CD8-positive, alpha-beta memory T cell (primary cell): ENCODE results near the gene KCTD10. TPM values are rescaled to one million over a fixed set of nuclear protein-coding genes. Genes with fewer than 3 reads are reported as not detected.

Experiments
- CTCF ChIA-PET: fragments of 350-600 bp; sonication (Branson Sonifier 250); formaldehyde crosslinking; loops from one replicate; lab custom pipeline; 2021; ENCODE audit warnings: antibody characterized with exemption; lab: Charles Lee
- POLR2A ChIA-PET: fragments of 350-600 bp; sonication (Branson Sonifier 250); formaldehyde crosslinking; loops from one replicate; lab custom pipeline; 2021; ENCODE audit warnings: antibody characterized with exemption; lab: Charles Lee
- DNase-seq, 5 donors: peaks; one replicate each; pipeline versions ENCODE4 v3.0.0 to v3.0.0-alpha.2; 2020 to 2022; ENCODE audit warnings: mixed read lengths in 1 of 5
- H3K27ac ChIP-seq: one replicate; pipeline ENCODE4 v1.7.0; 2013; ENCODE audit warnings: low read depth, mild to moderate bottlenecking, low read length, moderate library complexity
- H3K27me3 ChIP-seq: 2 replicates; pipeline ENCODE4 v1.7.0; 2013; ENCODE audit warnings: low read length, mild to moderate bottlenecking; ENCODE audit not compliant: insufficient read depth, poor library complexity, severe bottlenecking
- H3K36me3 ChIP-seq: 2 replicates; pipeline ENCODE4 v1.7.0; 2013; ENCODE audit warnings: mild to moderate bottlenecking, low read length, moderate library complexity; ENCODE audit not compliant: insufficient read depth
- H3K4me1 ChIP-seq: 2 replicates; pipeline ENCODE4 v1.7.0; 2013; ENCODE audit warnings: mild to moderate bottlenecking, low read length, moderate library complexity; ENCODE audit not compliant: insufficient read depth
- H3K4me3 ChIP-seq: 2 replicates; pipeline ENCODE4 v1.7.0; 2013; ENCODE audit warnings: mild to moderate bottlenecking, low read length
- H3K9me3 ChIP-seq: 2 replicates; pipeline ENCODE4 v1.7.0; 2013; ENCODE audit warnings: mild to moderate bottlenecking, low read length
- H3K27ac Mint-ChIP-seq, 8 donors: one replicate each; pipeline ENCODE4 v1.8.0; 2020 to 2021; ENCODE audit warnings: mixed read lengths in 8 of 8, mild to moderate bottlenecking in 6 of 8, inconsistent platforms in 3 of 8, moderate library complexity in 3 of 8
- H3K27me3 Mint-ChIP-seq, 2 donors: one replicate each; pipeline ENCODE4 v1.8.0; 2020 to 2021; ENCODE audit warnings: mixed read lengths in 2 of 2, mild to moderate bottlenecking in 1 of 2, moderate library complexity in 1 of 2
- H3K36me3 Mint-ChIP-seq, 3 donors: one replicate each; pipeline ENCODE4 v1.8.0; 2020 to 2021; ENCODE audit warnings: mixed read lengths in 3 of 3, inconsistent platforms in 1 of 3, mild to moderate bottlenecking in 1 of 3
- H3K4me1 Mint-ChIP-seq, 3 donors: one replicate each; pipeline ENCODE4 v1.8.0; 2020 to 2021; ENCODE audit warnings: mixed read lengths in 3 of 3, inconsistent platforms in 1 of 3, mild to moderate bottlenecking in 1 of 3
- H3K4me3 Mint-ChIP-seq, 7 donors: one replicate each; pipeline ENCODE4 v1.8.0; 2020 to 2021; ENCODE audit warnings: mixed read lengths in 7 of 7, mild to moderate bottlenecking in 6 of 7, moderate library complexity in 4 of 7, inconsistent platforms in 2 of 7
- H3K9me3 Mint-ChIP-seq, 5 donors: one replicate each; pipeline ENCODE4 v1.8.0; 2020 to 2022; ENCODE audit warnings: mixed read lengths in 5 of 5, mild to moderate bottlenecking in 3 of 5, moderate library complexity in 2 of 5, inconsistent platforms in 1 of 5
- polyA plus RNA-seq: library from polyadenylated mRNA; unstranded; fragments of 300-500 nt; fragmentation: Illumina TruSeq; gene quantifications from one replicate; pipeline ENCODE4 v1.2.3, GENCODE V29; 2021
- total RNA-seq, 2 experiments: library from RNA; stranded (reverse); gene quantifications; one replicate each; pipeline ENCODE4 v1.2.3, GENCODE V29; 2021

KCTD10 gene
- total and polyA plus RNA-seq, 3 experiments from 2014 or later, result 27.4 to 48.1 (median 44.9) TPM

- Mint-ChIP-seq H3K27me3 (peaks cover 0 to 5% of the 10 kb centered on the region in 2 donors), H3K4me3 (no peak overlapping the region), H3K27ac (peak overlapping the region in 1 of 8 donors; percentile 0), H3K36me3 (peaks cover 16 to 89% (median 28%) of the 10 kb centered on the region in 3 donors), H3K9me3 (no peaks in the 10 kb centered on the region), H3K4me1 (no peaks in the 10 kb centered on the region)
- no peaks in the 10 kb centered on the region for H3K27me3 ChIP-seq
- ChIA-PET POLR2A (no interaction called here), CTCF (no interaction called here)
- no peak overlapping the region for H3K4me3 ChIP-seq
- no peak overlapping the region for H3K27ac ChIP-seq
- peaks cover 37% of the 10 kb centered on the region for H3K36me3 ChIP-seq
- no peaks in the 10 kb centered on the region for H3K9me3 ChIP-seq
- no peak for DNase-seq
- no peaks in the 10 kb centered on the region for H3K4me1 ChIP-seq
Observed at GRCh38 chr12:109493090-109493489, 16.0 kb upstream of the KCTD10 start.

GRCh38 chr12:109492371-109492770 lies 15.3 kb upstream of the KCTD10 start:
- peaks cover 16 to 89% (median 26%) of the 10 kb centered on the region in 3 donors for H3K36me3 Mint-ChIP-seq
- Histone ChIP-seq H3K27ac (no peak overlapping the region), H3K9me3 (no peaks in the 10 kb centered on the region), H3K36me3 (peaks cover 38% of the 10 kb centered on the region), H3K27me3 (no peaks in the 10 kb centered on the region), H3K4me1 (no peaks in the 10 kb centered on the region), H3K4me3 (no peak overlapping the region)
- H3K9me3 Mint-ChIP-seq, result no peaks in the 10 kb centered on the region
- H3K4me3 Mint-ChIP-seq, result no peak overlapping the region
- DNase-seq, result no peak
- H3K4me1 Mint-ChIP-seq, result no peaks in the 10 kb centered on the region
- ChIA-PET CTCF (no interaction called here), POLR2A (no interaction called here)
- H3K27ac Mint-ChIP-seq, result no peak overlapping the region
- H3K27me3 Mint-ChIP-seq, result peaks cover 0 to 5% of the 10 kb centered on the region in 2 donors

GRCh38 chr12:109491671-109492070 lies 14.6 kb upstream of the KCTD10 start:
- peaks cover 45% of the 10 kb centered on the region for H3K36me3 ChIP-seq
- ChIA-PET CTCF (no interaction called here), POLR2A (no interaction called here)
- DNase-seq, result no peak
- peaks cover 16 to 93% (median 27%) of the 10 kb centered on the region in 3 donors for H3K36me3 Mint-ChIP-seq
- H3K4me1 ChIP-seq, result no peaks in the 10 kb centered on the region
- peaks cover 0 to 5% of the 10 kb centered on the region in 2 donors for H3K27me3 Mint-ChIP-seq
- no peak overlapping the region for H3K27ac Mint-ChIP-seq
- no peaks in the 10 kb centered on the region for H3K27me3 ChIP-seq
- no peaks in the 10 kb centered on the region for H3K4me1 Mint-ChIP-seq
- no peaks in the 10 kb centered on the region for H3K9me3 ChIP-seq
- no peak overlapping the region for H3K4me3 ChIP-seq
- no peak overlapping the region for H3K27ac ChIP-seq
- H3K4me3 Mint-ChIP-seq, result no peak overlapping the region
- no peaks in the 10 kb centered on the region for H3K9me3 Mint-ChIP-seq

- no peaks in the 10 kb centered on the region for H3K4me1 ChIP-seq
- H3K4me3 ChIP-seq, result no peak overlapping the region
- DNase-seq, result no peak
- Mint-ChIP-seq H3K27me3 (peaks cover 0 to 5% of the 10 kb centered on the region in 2 donors), H3K4me3 (no peak overlapping the region), H3K27ac (no peak overlapping the region), H3K9me3 (no peaks in the 10 kb centered on the region), H3K4me1 (no peaks in the 10 kb centered on the region), H3K36me3 (peaks cover 6 to 93% (median 27%) of the 10 kb centered on the region in 3 donors)
- ChIA-PET CTCF (no interaction called here), POLR2A (no interaction called here)
- no peaks in the 10 kb centered on the region for H3K27me3 ChIP-seq
- no peaks in the 10 kb centered on the region for H3K9me3 ChIP-seq
- peaks cover 62% of the 10 kb centered on the region for H3K36me3 ChIP-seq
- no peak overlapping the region for H3K27ac ChIP-seq
Observed at GRCh38 chr12:109489955-109490565, 13.0 kb upstream of the KCTD10 start.

GRCh38 chr12:109489016-109489954 lies 12.2 kb upstream of the KCTD10 start:
- ChIA-PET CTCF (no interaction called here), POLR2A (no interaction called here)
- no peak overlapping the region for H3K4me3 ChIP-seq
- H3K4me1 Mint-ChIP-seq, result no peaks in the 10 kb centered on the region
- H3K36me3 ChIP-seq, result peaks cover 69% of the 10 kb centered on the region
- H3K27ac ChIP-seq, result no peak overlapping the region
- peaks cover 0 to 5% of the 10 kb centered on the region in 2 donors for H3K27me3 Mint-ChIP-seq
- H3K9me3 Mint-ChIP-seq, result no peaks in the 10 kb centered on the region
- H3K4me1 ChIP-seq, result no peaks in the 10 kb centered on the region
- H3K9me3 ChIP-seq, result no peaks in the 10 kb centered on the region
- H3K27me3 ChIP-seq, result no peaks in the 10 kb centered on the region
- peaks cover 5 to 93% (median 30%) of the 10 kb centered on the region in 3 donors for H3K36me3 Mint-ChIP-seq
- peak overlapping the region in 2 of 8 donors; percentile 34 to 77 for H3K27ac Mint-ChIP-seq
- no peak overlapping the region for H3K4me3 Mint-ChIP-seq
- no peak for DNase-seq

GRCh38 chr12:109488051-109488665 lies 11.1 kb upstream of the KCTD10 start:
- Histone ChIP-seq H3K4me1 (no peaks in the 10 kb centered on the region), H3K4me3 (no peak overlapping the region), H3K9me3 (no peaks in the 10 kb centered on the region), H3K27me3 (no peaks in the 10 kb centered on the region), H3K36me3 (peaks cover 73% of the 10 kb centered on the region), H3K27ac (no peak overlapping the region)
- ChIA-PET CTCF (no interaction called here), POLR2A (no interaction called here)
- no peaks in the 10 kb centered on the region for H3K4me1 Mint-ChIP-seq
- H3K36me3 Mint-ChIP-seq, result peaks cover 5 to 95% (median 35%) of the 10 kb centered on the region in 3 donors
- no peak for DNase-seq
- peaks cover 0 to 3% of the 10 kb centered on the region in 2 donors for H3K27me3 Mint-ChIP-seq
- H3K4me3 Mint-ChIP-seq, result no peak overlapping the region
- no peak overlapping the region for H3K27ac Mint-ChIP-seq
- no peaks in the 10 kb centered on the region for H3K9me3 Mint-ChIP-seq

GRCh38 chr12:109487181-109488050 lies 10.3 kb upstream of the KCTD10 start:
- POLR2A ChIA-PET, result no interaction called here
- H3K9me3 ChIP-seq, result no peaks in the 10 kb centered on the region
- no peak overlapping the region for H3K27ac Mint-ChIP-seq
- H3K4me1 Mint-ChIP-seq, result no peaks in the 10 kb centered on the region
- CTCF ChIA-PET, result no interaction called here
- no peaks in the 10 kb centered on the region for H3K4me1 ChIP-seq
- peaks cover 5 to 97% (median 35%) of the 10 kb centered on the region in 3 donors for H3K36me3 Mint-ChIP-seq
- H3K27me3 ChIP-seq, result no peaks in the 10 kb centered on the region
- DNase-seq, result no peak
- no peak overlapping the region for H3K4me3 ChIP-seq
- peaks cover 0 to 3% of the 10 kb centered on the region in 2 donors for H3K27me3 Mint-ChIP-seq
- H3K36me3 ChIP-seq, result peaks cover 69% of the 10 kb centered on the region
- no peaks in the 10 kb centered on the region for H3K9me3 Mint-ChIP-seq
- H3K4me3 Mint-ChIP-seq, result no peak overlapping the region
- no peak overlapping the region for H3K27ac ChIP-seq
